ENCODE measurements around the gene LRCH1. TPM values are rescaled to one million over a fixed set of nuclear protein-coding genes. Genes with fewer than 3 reads are reported as not detected.
A peak's percentile ranks its signal among the peaks of the same experiment; 100 is the strongest.
"Not testable (repeated sequence)": the region's sequence is repeated elsewhere in the genome, so short reads cannot be mapped to it uniquely, and the experiment has no call there.

LRCH1 gene
- total and polyA plus RNA-seq, 7 donors: 1.7 to 7.9 (median 4.1) TPM

DNA sequence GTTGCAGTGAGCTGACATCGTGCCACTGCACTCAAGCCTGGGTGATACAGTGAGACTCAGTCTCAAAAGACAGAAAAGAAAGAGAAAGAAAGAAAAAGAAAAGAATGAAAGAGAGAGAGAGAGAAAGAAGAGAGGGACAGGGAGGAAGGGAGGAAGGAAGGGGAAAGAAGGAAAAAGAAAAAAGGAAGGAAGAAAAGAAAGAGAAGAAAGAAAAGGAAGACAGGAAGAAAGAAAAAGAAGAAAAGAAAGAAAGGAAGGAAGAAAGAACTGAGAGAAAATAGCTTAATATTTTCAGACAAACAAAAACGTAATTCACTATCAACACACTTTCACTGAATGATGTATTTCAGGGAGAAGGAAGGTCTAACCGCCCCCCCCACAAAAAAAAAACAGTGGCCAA lies 204.7 kb downstream of the LRCH1 start:
- TF ChIP-seq, protein P1, sequence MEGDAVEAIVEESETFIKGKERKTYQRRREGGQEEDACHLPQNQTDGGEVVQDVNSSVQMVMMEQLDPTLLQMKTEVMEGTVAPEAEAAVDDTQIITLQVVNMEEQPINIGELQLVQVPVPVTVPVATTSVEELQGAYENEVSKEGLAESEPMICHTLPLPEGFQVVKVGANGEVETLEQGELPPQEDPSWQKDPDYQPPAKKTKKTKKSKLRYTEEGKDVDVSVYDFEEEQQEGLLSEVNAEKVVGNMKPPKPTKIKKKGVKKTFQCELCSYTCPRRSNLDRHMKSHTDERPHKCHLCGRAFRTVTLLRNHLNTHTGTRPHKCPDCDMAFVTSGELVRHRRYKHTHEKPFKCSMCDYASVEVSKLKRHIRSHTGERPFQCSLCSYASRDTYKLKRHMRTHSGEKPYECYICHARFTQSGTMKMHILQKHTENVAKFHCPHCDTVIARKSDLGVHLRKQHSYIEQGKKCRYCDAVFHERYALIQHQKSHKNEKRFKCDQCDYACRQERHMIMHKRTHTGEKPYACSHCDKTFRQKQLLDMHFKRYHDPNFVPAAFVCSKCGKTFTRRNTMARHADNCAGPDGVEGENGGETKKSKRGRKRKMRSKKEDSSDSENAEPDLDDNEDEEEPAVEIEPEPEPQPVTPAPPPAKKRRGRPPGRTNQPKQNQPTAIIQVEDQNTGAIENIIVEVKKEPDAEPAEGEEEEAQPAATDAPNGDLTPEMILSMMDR (IDR thresholded peaks at IDR 0.05): no peak
- ATAC-seq (no peak), DNase-seq (no peak)
- no peak overlapping the region for H3K4me3 ChIP-seq
- peaks cover 0 to 3% (median 0%) of the 10 kb centered on the region in 3 donors for H3K27me3 ChIP-seq (ENCODE audit: insufficient read depth in 3 of 3, low read length in 2 of 3)
- H3K36me3 ChIP-seq (ENCODE audit: insufficient read depth in 1 of 2, low read depth in 1 of 2): peaks cover 0 to 3% of the 10 kb centered on the region in 2 donors
- no peak overlapping the region for H3K27ac ChIP-seq
- no peaks in the 10 kb centered on the region for H3K9me3 ChIP-seq
- 73 to 79% (median 77%) methylated on average over 3 of the region's 3 CpGs for WGBS, 3 donors
- intact Hi-C loops (cut with DNase I): no loop called here
- H3K4me1 ChIP-seq: no peaks in the 10 kb centered on the region

DNA sequence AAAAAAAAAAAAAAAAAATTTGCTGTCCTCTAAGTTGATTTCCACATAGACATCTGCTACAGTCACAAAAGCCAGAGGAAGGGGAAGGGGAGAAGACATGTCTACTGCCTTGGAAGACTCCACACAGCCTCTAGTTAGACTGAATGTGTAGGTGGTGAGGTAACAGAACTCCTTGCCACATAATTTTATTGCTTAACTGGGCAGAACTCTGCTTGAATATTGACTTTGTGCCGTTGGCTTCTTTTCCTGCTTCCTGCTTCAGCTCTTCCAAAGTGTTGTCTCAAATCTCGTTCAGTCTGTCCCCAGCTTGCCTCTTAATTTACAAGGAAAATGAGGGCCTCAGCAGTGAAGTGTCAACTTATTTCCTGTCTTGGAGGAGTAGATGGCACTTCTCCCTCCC lies 206.9 kb downstream of the LRCH1 start:
- DNase-seq (no peak), ATAC-seq (peak in 1 of 4 donors; percentile 71)
- no peak overlapping the region for H3K4me3 ChIP-seq
- intact Hi-C loops (cut with DNase I): no loop called here
- H3K4me1 ChIP-seq: no peaks in the 10 kb centered on the region
- no peak overlapping the region for H3K27ac ChIP-seq
- H3K27me3 ChIP-seq (ENCODE audit: insufficient read depth in 3 of 3, low read length in 2 of 3): peaks cover 0 to 3% (median 0%) of the 10 kb centered on the region in 3 donors
- H3K9me3 ChIP-seq: no peaks in the 10 kb centered on the region
- TF ChIP-seq, protein P1 (IDR thresholded peaks at IDR 0.05): no peak
- whole genome bisulfite sequencing, 3 donors: 7 to 26% (median 16%) methylated on average over 2 of the region's 2 CpGs
- H3K36me3 ChIP-seq (ENCODE audit: insufficient read depth in 1 of 2, low read depth in 1 of 2): no peaks in the 10 kb centered on the region

DNA sequence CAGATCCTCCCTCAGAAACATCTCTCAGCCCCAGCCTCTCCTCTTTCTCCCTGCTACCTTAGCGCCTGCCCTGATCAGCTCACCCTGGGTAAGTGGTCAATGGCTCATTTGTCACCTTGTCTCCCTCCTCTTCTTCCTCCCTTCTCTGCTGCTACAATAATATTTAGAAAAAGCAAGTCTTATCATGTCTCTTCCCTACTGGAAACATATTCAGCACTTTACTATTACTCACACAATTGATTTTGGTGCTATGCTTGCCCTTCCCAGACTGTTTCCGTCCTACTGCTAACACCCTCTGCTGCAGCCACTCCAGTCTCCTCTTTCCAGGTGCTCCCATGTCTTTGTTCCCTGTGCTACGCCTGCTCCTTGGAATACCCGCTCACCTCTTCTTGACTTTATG lies 208.2 kb downstream of the LRCH1 start:
- no peak overlapping the region for H3K27ac ChIP-seq
- no peaks in the 10 kb centered on the region for H3K36me3 ChIP-seq (ENCODE audit: insufficient read depth in 1 of 2, low read depth in 1 of 2)
- H3K4me3 ChIP-seq: no peak overlapping the region
- no peaks in the 10 kb centered on the region for H3K9me3 ChIP-seq
- intact Hi-C loops (cut with DNase I): no loop called here
- H3K27me3 ChIP-seq (ENCODE audit: insufficient read depth in 3 of 3, low read length in 2 of 3): peaks cover 0 to 3% (median 0%) of the 10 kb centered on the region in 3 donors
- TF ChIP-seq, protein P1 (IDR thresholded peaks at IDR 0.05): no peak
- DNase-seq: no peak
- H3K4me1 ChIP-seq: no peaks in the 10 kb centered on the region
- 93 to 95% (median 94%) methylated on average over 4 of the region's 4 CpGs for WGBS, 3 donors
- ATAC-seq: no peak

DNA sequence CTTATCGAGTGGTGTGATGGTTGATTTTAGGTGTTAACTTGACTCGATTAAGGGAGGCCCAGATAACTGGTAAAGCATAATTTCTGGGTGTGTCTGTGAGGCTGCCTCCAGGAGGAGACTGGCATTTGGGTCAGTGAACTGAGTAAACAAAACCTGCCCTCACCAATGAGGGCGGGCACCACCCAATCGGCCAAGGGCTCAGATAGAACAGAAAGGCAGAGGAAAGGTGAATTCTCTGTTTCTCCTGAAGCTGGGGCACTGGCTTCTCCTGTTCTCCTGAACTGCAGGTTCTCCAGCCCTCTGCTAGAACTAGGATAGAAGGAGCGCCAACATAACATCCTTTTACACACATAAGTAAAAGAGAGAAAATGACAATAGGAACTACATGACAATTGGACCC lies 208.9 kb downstream of the LRCH1 start:
- H3K27ac ChIP-seq: no peak overlapping the region
- DNase-seq: no peak
- H3K36me3 ChIP-seq (ENCODE audit: insufficient read depth in 1 of 2, low read depth in 1 of 2): no peaks in the 10 kb centered on the region
- 78 to 93% (median 82%) methylated on average over 5 of the region's 5 CpGs for WGBS, 3 donors
- H3K27me3 ChIP-seq (ENCODE audit: insufficient read depth in 3 of 3, low read length in 2 of 3): peaks cover 0 to 3% (median 0%) of the 10 kb centered on the region in 3 donors
- intact Hi-C loops (cut with DNase I): no loop called here
- no peak for ATAC-seq
- no peaks in the 10 kb centered on the region for H3K9me3 ChIP-seq
- no peak overlapping the region for H3K4me3 ChIP-seq
- no peaks in the 10 kb centered on the region for H3K4me1 ChIP-seq
- TF ChIP-seq, protein P1 (IDR thresholded peaks at IDR 0.05): no peak

DNA sequence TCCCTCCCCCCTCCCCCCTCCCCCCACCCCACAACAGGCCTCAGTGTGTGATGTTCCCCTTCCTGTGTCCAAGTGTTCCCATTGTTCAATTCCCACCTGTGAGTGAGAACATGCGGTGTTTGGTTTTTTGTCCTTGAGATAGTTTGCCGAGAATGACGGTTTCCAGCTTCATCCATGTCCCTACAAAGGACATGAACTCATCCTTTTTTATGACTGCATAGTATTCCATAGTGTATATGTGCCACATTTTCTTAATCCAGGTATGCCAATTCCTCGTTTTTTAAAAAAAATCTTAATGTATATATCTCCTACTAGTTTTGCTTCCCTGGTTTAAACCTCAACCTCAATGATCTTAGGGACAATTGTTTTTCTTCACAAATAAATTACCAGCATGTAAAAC lies 217.0 kb downstream of the LRCH1 start:
- WGBS, 3 donors: 81 to 100% (median 99%) methylated on average over 3 to 4 of the region's 4 CpGs
- peaks cover 0 to 51% of the 10 kb centered on the region in 2 donors for H3K36me3 ChIP-seq (ENCODE audit: insufficient read depth in 1 of 2, low read depth in 1 of 2)
- H3K27me3 ChIP-seq (ENCODE audit: insufficient read depth in 3 of 3, low read length in 2 of 3); H3K4me1 ChIP-seq; DNase-seq; ATAC-seq; H3K27ac ChIP-seq; H3K9me3 ChIP-seq; H3K4me3 ChIP-seq: not testable (repeated sequence)
- intact Hi-C loops (cut with DNase I): loop anchor here in 1 of 2 donors (10.0 kb wide), 1 partner anchor 805 kb away; no protein-coding TSS in a partner anchor

All from psoas muscle (tissue), 8 donors.